A549 (cell line): ENCODE data around the gene AFAP1. TPM values are rescaled to one million over a fixed set of nuclear protein-coding genes. Genes with fewer than 3 reads are reported as not detected.

Experiments used
- ATAC-seq, 2 experiments: fragments of 200-7000 bp in 1 of 2; fragments of >200 bp in 1 of 2; cut with Nextera tagmentation in 1 of 2; cut with Tn5 transposase in 1 of 2; 3 replicates each; pipeline versions ENCODE4 v1.8.0 to v1.9.1; 2018 to 2020; ENCODE audit warnings: mild to moderate bottlenecking in 1 of 2, moderate library complexity in 1 of 2
- CTCF ChIA-PET: fragments of 300-600 bp; sonication (Branson Sonifier 250); formaldehyde crosslinking; extraction: SDS; loops from one replicate; lab custom pipeline; 2021; ENCODE audit warnings: antibody characterized with exemption, inconsistent platforms; lab: Yijun Ruan, JAX
- POLR2A ChIA-PET: fragments of 350-600 bp; formaldehyde crosslinking; extraction: SDS; loops from one replicate; lab custom pipeline; 2021; ENCODE audit warnings: antibody characterized with exemption, inconsistent platforms; lab: Yijun Ruan, JAX
- DNase-seq, 2 experiments: peaks; one replicate each; pipeline versions ENCODE4 v3.0.0 to v3.0.0-alpha.2; 2011 to 2016; ENCODE audit warnings: low read depth in 1 of 2, low spot score in 1 of 2
- FAIRE-seq: peaks from 2 replicates; lab custom pipeline; 2011; peaks lifted over from hg19 to GRCh38; lab: Jason Lieb, UNC
- H3K27ac ChIP-seq, 2 experiments: fragments of >200 bp; sonication (Bioruptor Twin); formaldehyde crosslinking; 3 replicates each; pipeline ENCODE4 v1.5.1; 2016 to 2017
- H3K4me1 ChIP-seq: fragments of >200 bp; sonication (Bioruptor Twin); formaldehyde crosslinking; 3 replicates; pipeline ENCODE4 v1.6.1; 2016
- H3K4me2 ChIP-seq: fragments of >200 bp; sonication (Bioruptor Twin); formaldehyde crosslinking; 3 replicates; pipeline ENCODE4 v1.6.1; 2016
- H3K4me3 ChIP-seq: fragments of >200 bp; sonication (Bioruptor Twin); formaldehyde crosslinking; 3 replicates; pipeline ENCODE4 v1.5.1; 2016
- H3K9me3 ChIP-seq: fragments of >200 bp; sonication (Bioruptor Twin); formaldehyde crosslinking; 3 replicates; pipeline ENCODE4 v1.6.1; 2016
- CBX2 ChIP-seq: fragments of 200-600 bp; sonication (generic); IDR thresholded peaks from 2 replicates; pipeline ENCODE4 v1.6.1; 2016; ENCODE audit warnings: low read depth, mild to moderate bottlenecking, borderline replicate concordance
- CBX8 ChIP-seq: fragments of 200-600 bp; sonication (generic); IDR thresholded peaks from 2 replicates; pipeline ENCODE4 v1.6.1; 2016
- CEBPB ChIP-seq, 2 experiments: fragments of >200 bp in 1 of 2; sonication (Bioruptor Twin) in 1 of 2; formaldehyde crosslinking in 1 of 2; IDR thresholded peaks; 2 replicates each; pipeline ENCODE4 v1.6.1; 2012 to 2016
- CHD4 ChIP-seq: fragments of 200-600 bp; sonication (generic); IDR thresholded peaks from 2 replicates; pipeline ENCODE4 v1.6.1; 2016; ENCODE audit warnings: antibody characterized with exemption, mild to moderate bottlenecking, borderline replicate concordance
- EHF ChIP-seq: fragments of 250-450 bp; sonication (Bioruptor Pico); IDR thresholded peaks from 2 replicates; pipeline ENCODE4 v1.5.0; 2020; ENCODE audit warnings: mild to moderate bottlenecking
- EHMT2 ChIP-seq: fragments of 200-600 bp; sonication (generic); IDR thresholded peaks from 2 replicates; pipeline ENCODE4 v1.6.1; 2016; ENCODE audit warnings: antibody characterized with exemption, low read depth, mild to moderate bottlenecking, moderate library complexity
- ESRRA ChIP-seq: fragments of 150-350 bp; IDR thresholded peaks from 2 replicates; pipeline ENCODE4 v1.6.1; 2014; ENCODE audit warnings: mild to moderate bottlenecking, low read length, borderline replicate concordance
- FOSL2 ChIP-seq, 2 experiments: fragments of 450-650 bp in 1 of 2; fragments of >200 bp in 1 of 2; sonication (Bioruptor Twin) in 1 of 2; formaldehyde crosslinking; IDR thresholded peaks; 2 replicates each; pipeline versions ENCODE4 v1.5.0 to v1.6.1; 2016 to 2020; ENCODE audit warnings: mild to moderate bottlenecking in 1 of 2, moderate library complexity in 1 of 2
- FOXS1 ChIP-seq: fragments of 250-450 bp; sonication (Bioruptor Pico); IDR thresholded peaks from 2 replicates; pipeline ENCODE4 v1.5.0; 2020; ENCODE audit warnings: mild to moderate bottlenecking, moderate library complexity
- HDAC2 ChIP-seq: fragments of 200-600 bp; sonication (generic); IDR thresholded peaks from 2 replicates; pipeline ENCODE4 v1.6.1; 2016
- HOXB13 ChIP-seq: fragments of 250-450 bp; sonication (Bioruptor Pico); IDR thresholded peaks from 2 replicates; pipeline ENCODE4 v1.5.0; 2020; ENCODE audit warnings: low read depth, mild to moderate bottlenecking, moderate library complexity
- HOXB5 ChIP-seq: fragments of 250-450 bp; sonication (Bioruptor Pico); IDR thresholded peaks from 2 replicates; pipeline ENCODE4 v1.5.0; 2020; ENCODE audit warnings: mild to moderate bottlenecking, moderate library complexity
- KDM1A ChIP-seq: fragments of 200-600 bp; sonication (generic); IDR thresholded peaks from 2 replicates; pipeline ENCODE4 v1.6.1; 2016; ENCODE audit warnings: low read depth, mild to moderate bottlenecking
- KDM5A ChIP-seq: fragments of 200-600 bp; sonication (generic); IDR thresholded peaks from 2 replicates; pipeline ENCODE4 v1.6.1; 2016; ENCODE audit warnings: antibody characterized with exemption, mild to moderate bottlenecking
- MAX ChIP-seq: IDR thresholded peaks from 2 replicates; pipeline ENCODE4 v1.6.1; 2012
- MYC ChIP-seq: IDR thresholded peaks from 2 replicates; pipeline ENCODE4 v1.6.1; 2012; ENCODE audit warnings: mild to moderate bottlenecking, inconsistent platforms, low read length, improper control_type of control experiment, borderline replicate concordance
- NR3C1 ChIP-seq: fragments of >200 bp; sonication (Bioruptor Twin); formaldehyde crosslinking; IDR thresholded peaks from 3 replicates; pipeline ENCODE4 v1.6.1; 2017
- POLR2AphosphoS2 ChIP-seq: conservative IDR thresholded peaks from 2 replicates; pipeline ENCODE4 v1.6.1; 2012; ENCODE audit warnings: low read length, improper control_type of control experiment, inconsistent platforms
- RARB ChIP-seq: fragments of 250-450 bp; sonication (Bioruptor Pico); IDR thresholded peaks from 2 replicates; pipeline ENCODE4 v1.8.0; 2021; ENCODE audit warnings: mild to moderate bottlenecking, moderate library complexity
- REST ChIP-seq: fragments of 200-600 bp; sonication (generic); IDR thresholded peaks from 2 replicates; pipeline ENCODE4 v1.6.1; 2016; ENCODE audit warnings: antibody characterized with exemption, mild to moderate bottlenecking, moderate library complexity
- RNF2 ChIP-seq: fragments of 200-600 bp; sonication (generic); IDR thresholded peaks from 2 replicates; pipeline ENCODE4 v1.6.1; 2016; ENCODE audit warnings: low read depth, mild to moderate bottlenecking, antibody characterized with exemption, moderate library complexity, borderline replicate concordance
- ZFP36 ChIP-seq: fragments of 450-650 bp; IDR thresholded peaks from 2 replicates; pipeline ENCODE4 v1.6.1; 2014; ENCODE audit warnings: borderline replicate concordance; ENCODE audit not compliant: partially characterized antibody
- ZSCAN20 ChIP-seq: fragments of 250-450 bp; sonication (Bioruptor Pico); IDR thresholded peaks from 2 replicates; pipeline ENCODE4 v1.8.0; 2022; ENCODE audit warnings: mild to moderate bottlenecking, moderate library complexity
- WGBS: methylation state at CpG from one replicate; pipeline ENCODE4 v1.1.6; 2017; ENCODE audit errors: missing lambda C conversion rate; 5-methylcytosine and 5-hydroxymethylcytosine counted together
- polyA plus RNA-seq, 4 experiments: library from polyadenylated mRNA; depleted of rRNA in 3 of 4; stranded (reverse); fragments of >200 nt; fragmentation: RNase III in 1 of 4; extraction: RNeasy Plus Mini Kit Qiagen cat#74134 plus additional on column Dnase treatment in 1 of 4; gene quantifications; 2 replicates in 3 of 4; 3 replicates in 1 of 4; pipeline ENCODE4 v1.2.3, GENCODE V29; 2011 to 2017

The AFAP1 gene
- polyA plus RNA-seq, 2 of the 4 experiments (the other 2 are of a cell fraction), result 25.4 to 29.6 TPM

GRCh38 chr4:7767966-7768365 is 171.7 kb downstream of the AFAP1 start:
- Histone ChIP-seq H3K9me3 (no peaks in the 10 kb centered on the region), H3K4me2 (no peak overlapping the region), H3K4me3 (no peak overlapping the region), H3K4me1 (no peaks in the 10 kb centered on the region), H3K27ac (no peak overlapping the region)
- no peak for TF ChIP-seq EHMT2
- no peak for TF ChIP-seq CEBPB (IDR thresholded peaks at IDR 0.05)
- TF ChIP-seq ZFP36, result no peak
- no peak for TF ChIP-seq MYC
- no peak for TF ChIP-seq HDAC2
- 94% methylated on average over 13 of the region's 13 CpGs for WGBS
- ChIA-PET POLR2A (no interaction called here), CTCF (interaction anchor here (1.0 to 1.4 kb wide), 4 partner anchors 24 to 220 kb away, joined by 3 to 6 read pairs (median 4); no protein-coding TSS in a partner anchor)
- FAIRE-seq (no peak), DNase-seq (no peak), ATAC-seq (no peak)

- ATAC-seq (no peak), DNase-seq (no peak), FAIRE-seq (no peak)
- CTCF ChIA-PET, result interaction anchor here (1.0 to 1.4 kb wide), 4 partner anchors 25 to 220 kb away, joined by 3 to 6 read pairs (median 4); no protein-coding TSS in a partner anchor
- no peak overlapping the region for H3K4me3 ChIP-seq
- no peak for TF ChIP-seq CBX2
- no peak for TF ChIP-seq CHD4
- no peak for TF ChIP-seq EHF
- TF ChIP-seq NR3C1, result no peak
- no peak for TF ChIP-seq POLR2AphosphoS2
- TF ChIP-seq REST, result no peak
- TF ChIP-seq FOXS1, result no peak
- no peak for TF ChIP-seq KDM5A
- TF ChIP-seq ZSCAN20 (CRISPR knock-in tag), result no peak
- POLR2A ChIA-PET, result no interaction called here
- no peak overlapping the region for H3K4me2 ChIP-seq
- no peak overlapping the region for H3K27ac ChIP-seq
- WGBS, result 96% methylated on average over 4 of the region's 9 CpGs
- no peaks in the 10 kb centered on the region for H3K9me3 ChIP-seq
- no peaks in the 10 kb centered on the region for H3K4me1 ChIP-seq
These were observed 172.1 kb downstream of the AFAP1 start for GRCh38 chr4:7767526-7767925.

- DNase-seq, result no peak
- no peak overlapping the region for H3K4me3 ChIP-seq
- TF ChIP-seq KDM1A (no peak), ZFP36 (no peak), HOXB5 (CRISPR knock-in tag) (no peak), ESRRA (no peak), RNF2 (no peak), MAX (no peak), MYC (no peak), HOXB13 (CRISPR knock-in tag) (no peak), FOSL2 (IDR thresholded peaks at IDR 0.05) (no peak), FOSL2 (CRISPR knock-in tag; IDR thresholded peaks at IDR 0.05) (no peak), CBX8 (no peak), KDM5A (no peak), RARB (CRISPR knock-in tag) (no peak)
- no peak for ATAC-seq
- POLR2A ChIA-PET, result no interaction called here
- H3K4me2 ChIP-seq, result no peak overlapping the region
- no peaks in the 10 kb centered on the region for H3K9me3 ChIP-seq
- H3K27ac ChIP-seq, result no peak overlapping the region
- CTCF ChIA-PET, result interaction anchor here (1.0 kb wide), 1 partner anchor 25 kb away, joined by 3 read pairs; no protein-coding TSS in a partner anchor
- WGBS, result 94% methylated on average over 23 of the region's 23 CpGs
- no peak for FAIRE-seq
- H3K4me1 ChIP-seq, result no peaks in the 10 kb centered on the region
These were observed 172.9 kb downstream of the AFAP1 start for GRCh38 chr4:7766661-7767345.
